ENCODE measurements around the gene SLC25A18.

SLC25A18 gene

GRCh38 chr22:17596226-17596625, 32.9 kb downstream of the SLC25A18 start:
- TF ChIP-seq CTCF (IDR thresholded peaks at IDR 0.05; ENCODE audit: extremely low read depth, insufficient read depth, missing control alignments): no peak
- in situ Hi-C loops (cut with MboI; ENCODE audit: low pct_unique_long_range_greater_than_20kb, low sequenced_read_pairs, unreplicated experiment): no loop called here
- DNase-seq (ENCODE audit: low spot score): no peak

GRCh38 chr22:17597217-17597616, 33.9 kb downstream of the SLC25A18 start:
- in situ Hi-C loops (cut with MboI; ENCODE audit: low pct_unique_long_range_greater_than_20kb, low sequenced_read_pairs, unreplicated experiment): no loop called here
- TF ChIP-seq CTCF (IDR thresholded peaks at IDR 0.05; ENCODE audit: extremely low read depth, insufficient read depth, missing control alignments): no peak
- no peak for DNase-seq (ENCODE audit: low spot score)

- in situ Hi-C loops (cut with MboI; ENCODE audit: low pct_unique_long_range_greater_than_20kb, low sequenced_read_pairs, unreplicated experiment): no loop called here
- DNase-seq (ENCODE audit: low spot score): no peak
- no peak for TF ChIP-seq CTCF (IDR thresholded peaks at IDR 0.05; ENCODE audit: extremely low read depth, insufficient read depth, missing control alignments)
Observed at GRCh38 chr22:17598318-17598717, 35.0 kb downstream of the SLC25A18 start.

GRCh38 chr22:17601031-17601430, 37.7 kb downstream of the SLC25A18 start:
- no peak for DNase-seq (ENCODE audit: low spot score)
- in situ Hi-C loops (cut with MboI; ENCODE audit: low pct_unique_long_range_greater_than_20kb, low sequenced_read_pairs, unreplicated experiment): no loop called here
- no peak for TF ChIP-seq CTCF (IDR thresholded peaks at IDR 0.05; ENCODE audit: extremely low read depth, insufficient read depth, missing control alignments)

- DNase-seq (ENCODE audit: low spot score): no peak
- TF ChIP-seq CTCF (IDR thresholded peaks at IDR 0.05; ENCODE audit: extremely low read depth, insufficient read depth, missing control alignments): no peak
- in situ Hi-C loops (cut with MboI; ENCODE audit: low pct_unique_long_range_greater_than_20kb, low sequenced_read_pairs, unreplicated experiment): no loop called here
Observed at GRCh38 chr22:17603668-17604067, 40.4 kb downstream of the SLC25A18 start.

- TF ChIP-seq CTCF (IDR thresholded peaks at IDR 0.05; ENCODE audit: extremely low read depth, insufficient read depth, missing control alignments): no peak
- in situ Hi-C loops (cut with MboI; ENCODE audit: low pct_unique_long_range_greater_than_20kb, low sequenced_read_pairs, unreplicated experiment): no loop called here
Observed at GRCh38 chr22:17606496-17606895, 43.2 kb downstream of the SLC25A18 start.

More at GRCh38 chr22:17606496-17606895, 43.2 kb downstream of the SLC25A18 start:
- no peak for DNase-seq (ENCODE audit: low spot score)

All from GM13977 (cell line).